SK-N-SH treated with all-trans-retinoic acid at 6 μM for 48 hours (cell line): ENCODE results near the gene PRPF31.

Source experiments
- ATAC-seq: fragments of 200-7000 bp; cut with Tn5 transposase; 3 replicates; pipeline ENCODE4 v1.9.1; 2020; ENCODE audit warnings: mild to moderate bottlenecking, moderate library complexity
- ESRRG ChIP-seq: fragments of 250-450 bp; sonication (Bioruptor Pico); IDR thresholded peaks from 2 replicates; pipeline ENCODE4 v1.6.1; 2021; ENCODE audit warnings: mild to moderate bottlenecking
- GLIS3 ChIP-seq: fragments of 250-450 bp; sonication (Bioruptor Pico); IDR thresholded peaks from 2 replicates; pipeline ENCODE4 v1.5.0; 2020; ENCODE audit warnings: mild to moderate bottlenecking, moderate library complexity
- PPARA ChIP-seq: fragments of 250-450 bp; sonication (Bioruptor Pico); IDR thresholded peaks from 2 replicates; pipeline ENCODE4 v1.5.0; 2020; ENCODE audit warnings: mild to moderate bottlenecking, borderline replicate concordance
- TCF4 ChIP-seq: fragments of 250-450 bp; sonication (Bioruptor Pico); IDR thresholded peaks from 2 replicates; pipeline ENCODE4 v1.8.0; 2021; ENCODE audit warnings: mild to moderate bottlenecking, moderate library complexity, borderline replicate concordance
- ZC3H10 ChIP-seq: fragments of 250-450 bp; sonication (Bioruptor Pico); IDR thresholded peaks from 2 replicates; pipeline ENCODE4 v1.5.1; 2021; ENCODE audit warnings: mild to moderate bottlenecking, moderate library complexity
- ZFP3 ChIP-seq: fragments of 250-450 bp; sonication (Bioruptor Pico); IDR thresholded peaks from 2 replicates; pipeline ENCODE4 v1.5.0; 2020; ENCODE audit warnings: mild to moderate bottlenecking, moderate library complexity
- ZFP30 ChIP-seq: fragments of 450-650 bp; formaldehyde crosslinking; IDR thresholded peaks from 2 replicates; pipeline ENCODE4 v1.5.0; 2022; ENCODE audit warnings: mild to moderate bottlenecking, moderate library complexity
- ZNF70 ChIP-seq: fragments of 450-650 bp; formaldehyde crosslinking; IDR thresholded peaks from 2 replicates; pipeline ENCODE4 v1.5.0; 2020; ENCODE audit warnings: mild to moderate bottlenecking, moderate library complexity
- ZNF8 ChIP-seq: fragments of 450-650 bp; formaldehyde crosslinking; IDR thresholded peaks from 2 replicates; pipeline ENCODE4 v1.5.0; 2020; ENCODE audit warnings: mild to moderate bottlenecking, moderate library complexity
- TF ChIP-seq, protein P1 (sequence below): fragments of 250-450 bp; sonication (Bioruptor Pico); IDR thresholded peaks from 2 replicates; pipeline ENCODE4 v1.5.0; 2020; ENCODE audit warnings: mild to moderate bottlenecking, moderate library complexity
- TF ChIP-seq, protein P2 (sequence below): fragments of 250-450 bp; sonication (Bioruptor Pico); IDR thresholded peaks from 2 replicates; pipeline ENCODE4 v1.8.0; 2020; ENCODE audit warnings: mild to moderate bottlenecking, moderate library complexity, borderline replicate concordance
- TF ChIP-seq, protein P3 (sequence below): fragments of 250-450 bp; sonication (Bioruptor Pico); IDR thresholded peaks from 2 replicates; pipeline ENCODE4 v1.5.1; 2021; ENCODE audit warnings: mild to moderate bottlenecking, moderate library complexity
- TF ChIP-seq, protein P4 (sequence below): fragments of 250-450 bp; sonication (Bioruptor Pico); IDR thresholded peaks from 2 replicates; pipeline ENCODE4 v1.5.1; 2020; ENCODE audit warnings: low read depth, mild to moderate bottlenecking, moderate library complexity
- TF ChIP-seq, protein P5 (sequence below): fragments of 250-450 bp; sonication (Bioruptor Pico); IDR thresholded peaks from 2 replicates; pipeline ENCODE4 v1.8.0; 2021; ENCODE audit warnings: low read depth, mild to moderate bottlenecking, moderate library complexity, borderline replicate concordance

Gene PRPF31

DNA sequence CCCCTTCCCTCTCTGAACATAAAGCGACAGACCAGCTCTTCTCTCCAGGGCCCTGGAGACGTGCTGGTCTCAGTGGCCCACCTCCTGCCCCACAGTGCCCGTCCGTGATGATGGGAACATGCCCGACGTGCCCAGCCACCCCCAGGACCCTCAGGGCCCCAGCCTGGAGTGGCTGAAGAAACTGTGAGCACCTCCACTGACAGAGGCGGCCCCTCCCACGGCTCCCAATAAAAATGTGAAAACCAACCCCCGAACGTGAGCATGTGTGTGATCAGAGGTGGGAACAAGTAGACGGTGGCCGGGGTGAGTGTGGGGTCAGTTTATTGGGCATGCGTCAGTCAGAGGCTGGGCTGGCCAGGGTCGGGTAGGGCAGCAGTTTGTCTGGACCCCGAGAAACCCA lies 8.8 kb upstream of the PRPF31 start (continued):
- TF ChIP-seq, protein P1, sequence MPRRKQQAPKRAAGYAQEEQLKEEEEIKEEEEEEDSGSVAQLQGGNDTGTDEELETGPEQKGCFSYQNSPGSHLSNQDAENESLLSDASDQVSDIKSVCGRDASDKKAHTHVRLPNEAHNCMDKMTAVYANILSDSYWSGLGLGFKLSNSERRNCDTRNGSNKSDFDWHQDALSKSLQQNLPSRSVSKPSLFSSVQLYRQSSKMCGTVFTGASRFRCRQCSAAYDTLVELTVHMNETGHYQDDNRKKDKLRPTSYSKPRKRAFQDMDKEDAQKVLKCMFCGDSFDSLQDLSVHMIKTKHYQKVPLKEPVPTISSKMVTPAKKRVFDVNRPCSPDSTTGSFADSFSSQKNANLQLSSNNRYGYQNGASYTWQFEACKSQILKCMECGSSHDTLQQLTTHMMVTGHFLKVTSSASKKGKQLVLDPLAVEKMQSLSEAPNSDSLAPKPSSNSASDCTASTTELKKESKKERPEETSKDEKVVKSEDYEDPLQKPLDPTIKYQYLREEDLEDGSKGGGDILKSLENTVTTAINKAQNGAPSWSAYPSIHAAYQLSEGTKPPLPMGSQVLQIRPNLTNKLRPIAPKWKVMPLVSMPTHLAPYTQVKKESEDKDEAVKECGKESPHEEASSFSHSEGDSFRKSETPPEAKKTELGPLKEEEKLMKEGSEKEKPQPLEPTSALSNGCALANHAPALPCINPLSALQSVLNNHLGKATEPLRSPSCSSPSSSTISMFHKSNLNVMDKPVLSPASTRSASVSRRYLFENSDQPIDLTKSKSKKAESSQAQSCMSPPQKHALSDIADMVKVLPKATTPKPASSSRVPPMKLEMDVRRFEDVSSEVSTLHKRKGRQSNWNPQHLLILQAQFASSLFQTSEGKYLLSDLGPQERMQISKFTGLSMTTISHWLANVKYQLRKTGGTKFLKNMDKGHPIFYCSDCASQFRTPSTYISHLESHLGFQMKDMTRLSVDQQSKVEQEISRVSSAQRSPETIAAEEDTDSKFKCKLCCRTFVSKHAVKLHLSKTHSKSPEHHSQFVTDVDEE (CRISPR knock-in tag), result no peak

DNA sequence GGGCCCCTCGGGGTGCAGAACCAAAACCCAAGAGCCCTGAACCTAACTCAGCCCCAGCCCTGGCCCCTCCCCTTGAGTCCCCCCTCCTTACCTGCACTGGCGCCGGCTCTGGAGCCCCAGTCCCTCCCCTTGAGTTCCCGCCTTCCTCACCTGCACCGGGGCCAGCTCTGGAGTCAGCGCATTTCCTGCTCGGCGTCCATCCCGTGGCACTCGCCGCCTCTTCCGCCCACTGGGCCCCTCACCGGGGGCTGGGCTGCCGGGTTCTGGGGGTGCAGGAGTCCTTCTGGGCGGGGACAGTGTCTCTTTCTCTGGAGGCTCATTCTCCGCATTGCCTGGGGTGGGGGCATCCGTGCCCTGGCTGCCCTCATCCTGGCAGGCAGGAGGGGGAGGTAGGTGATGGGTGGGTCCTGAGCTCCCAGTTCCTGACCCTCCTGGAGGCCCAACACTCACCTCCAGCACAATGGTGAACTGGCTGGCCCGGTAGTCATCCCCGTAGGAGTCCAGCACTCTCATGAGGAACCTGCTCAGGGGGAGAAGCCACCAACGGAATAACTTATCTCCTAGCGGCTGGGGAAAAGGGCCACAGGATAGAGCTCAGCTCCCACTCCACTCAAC lies 7.6 kb upstream of the PRPF31 start:
- ATAC-seq, result no peak
- no peak for TF ChIP-seq GLIS3
- TF ChIP-seq PPARA (CRISPR knock-in tag), result no peak
- TF ChIP-seq, protein P2, sequence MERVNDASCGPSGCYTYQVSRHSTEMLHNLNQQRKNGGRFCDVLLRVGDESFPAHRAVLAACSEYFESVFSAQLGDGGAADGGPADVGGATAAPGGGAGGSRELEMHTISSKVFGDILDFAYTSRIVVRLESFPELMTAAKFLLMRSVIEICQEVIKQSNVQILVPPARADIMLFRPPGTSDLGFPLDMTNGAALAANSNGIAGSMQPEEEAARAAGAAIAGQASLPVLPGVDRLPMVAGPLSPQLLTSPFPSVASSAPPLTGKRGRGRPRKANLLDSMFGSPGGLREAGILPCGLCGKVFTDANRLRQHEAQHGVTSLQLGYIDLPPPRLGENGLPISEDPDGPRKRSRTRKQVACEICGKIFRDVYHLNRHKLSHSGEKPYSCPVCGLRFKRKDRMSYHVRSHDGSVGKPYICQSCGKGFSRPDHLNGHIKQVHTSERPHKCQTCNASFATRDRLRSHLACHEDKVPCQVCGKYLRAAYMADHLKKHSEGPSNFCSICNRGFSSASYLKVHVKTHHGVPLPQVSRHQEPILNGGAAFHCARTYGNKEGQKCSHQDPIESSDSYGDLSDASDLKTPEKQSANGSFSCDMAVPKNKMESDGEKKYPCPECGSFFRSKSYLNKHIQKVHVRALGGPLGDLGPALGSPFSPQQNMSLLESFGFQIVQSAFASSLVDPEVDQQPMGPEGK (CRISPR knock-in tag), result no peak
- TF ChIP-seq, protein P1 (CRISPR knock-in tag), result no peak
- TF ChIP-seq, protein P3, sequence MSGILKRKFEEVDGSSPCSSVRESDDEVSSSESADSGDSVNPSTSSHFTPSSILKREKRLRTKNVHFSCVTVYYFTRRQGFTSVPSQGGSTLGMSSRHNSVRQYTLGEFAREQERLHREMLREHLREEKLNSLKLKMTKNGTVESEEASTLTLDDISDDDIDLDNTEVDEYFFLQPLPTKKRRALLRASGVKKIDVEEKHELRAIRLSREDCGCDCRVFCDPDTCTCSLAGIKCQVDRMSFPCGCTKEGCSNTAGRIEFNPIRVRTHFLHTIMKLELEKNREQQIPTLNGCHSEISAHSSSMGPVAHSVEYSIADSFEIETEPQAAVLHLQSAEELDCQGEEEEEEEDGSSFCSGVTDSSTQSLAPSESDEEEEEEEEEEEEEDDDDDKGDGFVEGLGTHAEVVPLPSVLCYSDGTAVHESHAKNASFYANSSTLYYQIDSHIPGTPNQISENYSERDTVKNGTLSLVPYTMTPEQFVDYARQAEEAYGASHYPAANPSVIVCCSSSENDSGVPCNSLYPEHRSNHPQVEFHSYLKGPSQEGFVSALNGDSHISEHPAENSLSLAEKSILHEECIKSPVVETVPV (CRISPR knock-in tag), result no peak

DNA sequence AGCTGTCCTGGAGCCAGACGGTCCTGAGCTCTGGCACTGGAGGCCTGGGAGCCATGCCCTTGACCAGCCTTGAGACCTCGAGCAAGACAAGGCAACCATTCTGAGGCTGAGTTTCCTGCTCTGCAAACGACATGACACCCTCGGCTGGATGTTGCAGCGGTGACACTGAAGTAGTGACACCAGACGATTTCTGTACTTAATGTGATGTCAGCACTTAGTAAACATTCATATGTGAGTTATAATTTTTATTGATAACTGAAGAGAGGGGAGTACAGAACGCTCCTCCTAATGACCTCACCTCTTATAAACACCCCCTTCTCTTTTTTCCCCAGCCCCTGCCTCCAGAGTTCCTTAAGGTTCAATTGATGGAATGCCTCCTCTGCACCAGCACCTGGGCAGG lies 7.1 kb upstream of the PRPF31 start:
- TF ChIP-seq ZNF8 (CRISPR knock-in tag), result no peak
- TF ChIP-seq ZC3H10 (CRISPR knock-in tag), result no peak
- no peak for TF ChIP-seq ESRRG
- TF ChIP-seq ZFP30 (CRISPR knock-in tag), result no peak
- no peak for TF ChIP-seq ZNF70
- TF ChIP-seq, protein P1 (CRISPR knock-in tag), result no peak
- TF ChIP-seq, protein P4, sequence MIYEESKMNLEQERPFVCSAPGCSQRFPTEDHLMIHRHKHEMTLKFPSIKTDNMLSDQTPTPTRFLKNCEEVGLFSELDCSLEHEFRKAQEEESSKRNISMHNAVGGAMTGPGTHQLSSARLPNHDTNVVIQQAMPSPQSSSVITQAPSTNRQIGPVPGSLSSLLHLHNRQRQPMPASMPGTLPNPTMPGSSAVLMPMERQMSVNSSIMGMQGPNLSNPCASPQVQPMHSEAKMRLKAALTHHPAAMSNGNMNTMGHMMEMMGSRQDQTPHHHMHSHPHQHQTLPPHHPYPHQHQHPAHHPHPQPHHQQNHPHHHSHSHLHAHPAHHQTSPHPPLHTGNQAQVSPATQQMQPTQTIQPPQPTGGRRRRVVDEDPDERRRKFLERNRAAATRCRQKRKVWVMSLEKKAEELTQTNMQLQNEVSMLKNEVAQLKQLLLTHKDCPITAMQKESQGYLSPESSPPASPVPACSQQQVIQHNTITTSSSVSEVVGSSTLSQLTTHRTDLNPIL (CRISPR knock-in tag), result no peak
- TF ChIP-seq, protein P5, sequence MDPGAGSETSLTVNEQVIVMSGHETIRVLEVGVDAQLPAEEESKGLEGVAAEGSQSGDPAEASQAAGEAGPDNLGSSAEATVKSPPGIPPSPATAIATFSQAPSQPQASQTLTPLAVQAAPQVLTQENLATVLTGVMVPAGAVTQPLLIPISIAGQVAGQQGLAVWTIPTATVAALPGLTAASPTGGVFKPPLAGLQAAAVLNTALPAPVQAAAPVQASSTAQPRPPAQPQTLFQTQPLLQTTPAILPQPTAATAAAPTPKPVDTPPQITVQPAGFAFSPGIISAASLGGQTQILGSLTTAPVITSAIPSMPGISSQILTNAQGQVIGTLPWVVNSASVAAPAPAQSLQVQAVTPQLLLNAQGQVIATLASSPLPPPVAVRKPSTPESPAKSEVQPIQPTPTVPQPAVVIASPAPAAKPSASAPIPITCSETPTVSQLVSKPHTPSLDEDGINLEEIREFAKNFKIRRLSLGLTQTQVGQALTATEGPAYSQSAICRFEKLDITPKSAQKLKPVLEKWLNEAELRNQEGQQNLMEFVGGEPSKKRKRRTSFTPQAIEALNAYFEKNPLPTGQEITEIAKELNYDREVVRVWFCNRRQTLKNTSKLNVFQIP (CRISPR knock-in tag), result no peak
- TF ChIP-seq ZFP3 (CRISPR knock-in tag), result no peak
- TF ChIP-seq, protein P3 (CRISPR knock-in tag), result no peak
- no peak for TF ChIP-seq GLIS3
- no peak for TF ChIP-seq TCF4 (CRISPR knock-in tag)
- ATAC-seq, result no peak
